HG03064 (cell line): ENCODE results near the gene CPS1.
A peak's percentile ranks its signal among the peaks of the same experiment; 100 is the strongest.

ENCODE experiments used
- ATAC-seq: cut with Tn5 transposase; IDR thresholded peaks from one replicate; pipeline ENCODE4 v1.9.1; 2021; ENCODE audit warnings: low read depth; ENCODE audit not compliant: unreplicated experiment

The CPS1 gene

GRCh38 chr2:210556329-210556980 is at the start of gene CPS1:
TSS of gene CPS1 (plus strand) at chr2:210556599. CDS start at chr2:210556734, 135 bp downstream.
- no peak for ATAC-seq

GRCh38 chr2:210515911-210516310 is 40.5 kb upstream of the CPS1 start:
- ATAC-seq: no peak

DNA sequence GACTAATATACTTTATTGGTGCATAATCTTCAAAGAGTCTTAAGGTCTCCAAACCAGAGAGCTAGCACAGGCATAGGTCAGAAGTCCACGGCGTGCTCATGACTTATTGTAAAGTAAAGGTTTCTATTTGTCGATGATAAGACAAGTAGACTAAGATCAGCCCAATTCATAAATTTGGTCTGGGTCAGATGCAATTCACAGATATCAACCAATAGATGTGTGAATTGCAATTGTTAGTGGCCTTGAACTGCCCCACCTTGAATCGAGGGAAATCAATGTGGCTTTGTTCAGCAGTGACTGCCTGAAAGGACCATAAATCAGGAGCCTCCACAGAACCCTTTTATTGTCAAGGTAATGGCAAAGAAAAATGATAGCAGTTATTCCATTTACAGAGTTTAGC is 39.1 kb upstream of the CPS1 start:
- ATAC-seq: no peak

DNA sequence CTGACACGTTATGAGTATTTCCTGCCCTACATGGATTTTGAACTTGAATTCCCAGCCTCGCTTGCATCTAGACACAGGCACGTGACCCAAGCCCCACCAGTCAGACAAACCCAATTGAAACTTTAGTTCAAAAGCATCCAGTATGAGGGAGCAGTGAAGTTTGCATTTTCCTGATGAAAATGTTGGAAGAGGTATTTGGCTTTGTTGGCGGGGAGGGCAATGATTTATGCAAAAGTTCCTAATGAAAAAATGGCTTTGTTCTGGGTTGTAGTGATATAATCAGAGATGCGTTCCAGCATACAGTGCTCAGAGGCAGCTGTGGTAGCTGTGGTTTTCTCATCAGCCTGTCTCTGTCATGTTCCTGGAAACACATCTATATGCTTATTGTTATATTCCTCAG is 36.8 kb upstream of the CPS1 start:
- no peak for ATAC-seq

DNA sequence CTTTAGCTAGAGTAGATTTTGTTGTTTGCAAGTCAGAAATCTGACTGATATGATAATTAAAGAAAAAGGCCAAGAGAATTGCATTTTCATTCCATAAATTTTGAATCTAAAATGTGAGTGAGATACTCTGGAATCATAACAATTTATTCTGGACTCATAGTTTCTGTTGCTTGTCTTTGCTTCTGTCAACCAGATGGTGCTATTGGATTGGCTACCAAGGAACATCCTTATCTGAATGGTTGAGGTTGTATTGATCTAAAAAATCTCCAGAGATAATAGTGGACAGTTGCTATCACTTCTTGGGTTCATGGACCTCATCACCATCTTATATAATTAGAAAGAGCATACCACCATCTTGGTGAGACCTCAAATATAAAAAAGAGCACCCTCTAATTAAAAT is 34.0 kb upstream of the CPS1 start:
- no peak for ATAC-seq

DNA sequence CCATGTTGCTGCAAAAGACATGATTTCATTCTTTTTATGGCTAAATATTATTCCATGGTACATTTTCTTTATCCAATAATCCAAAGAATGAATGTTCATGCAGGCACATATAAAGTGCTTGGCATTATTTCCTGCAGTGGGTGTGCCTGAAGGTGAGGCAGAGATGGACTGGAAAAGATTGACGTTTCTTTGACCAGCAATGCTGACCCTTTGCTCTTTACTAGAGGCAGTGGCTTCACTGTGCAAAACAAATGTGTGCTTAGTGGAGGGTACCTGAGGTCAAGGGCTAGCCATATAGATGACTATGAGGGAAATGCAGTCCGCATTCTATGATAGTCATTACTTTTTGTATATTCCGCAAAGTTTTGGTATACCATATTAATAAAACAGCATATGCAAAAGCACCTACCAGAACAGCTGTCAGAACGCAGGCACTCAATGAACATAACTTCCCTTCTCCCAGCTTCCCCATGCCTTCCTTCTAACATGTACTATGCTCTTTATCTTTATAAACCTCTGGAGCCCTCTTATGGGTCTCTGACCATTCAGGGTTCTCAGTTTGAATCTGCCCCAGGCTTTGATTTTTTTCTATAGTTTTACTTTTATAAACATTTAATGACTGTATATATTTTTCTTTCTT is 32.6 kb upstream of the CPS1 start:
- ATAC-seq: no peak

GRCh38 chr2:210524533-210524932 is 31.9 kb upstream of the CPS1 start:
- no peak for ATAC-seq

GRCh38 chr2:210527286-210527685 is 29.1 kb upstream of the CPS1 start:
- ATAC-seq: peak; percentile 69

GRCh38 chr2:210528716-210529115 is 27.7 kb upstream of the CPS1 start:
- no peak for ATAC-seq

- no peak for ATAC-seq
These were observed 25.3 kb upstream of the CPS1 start for GRCh38 chr2:210531050-210531449.

DNA sequence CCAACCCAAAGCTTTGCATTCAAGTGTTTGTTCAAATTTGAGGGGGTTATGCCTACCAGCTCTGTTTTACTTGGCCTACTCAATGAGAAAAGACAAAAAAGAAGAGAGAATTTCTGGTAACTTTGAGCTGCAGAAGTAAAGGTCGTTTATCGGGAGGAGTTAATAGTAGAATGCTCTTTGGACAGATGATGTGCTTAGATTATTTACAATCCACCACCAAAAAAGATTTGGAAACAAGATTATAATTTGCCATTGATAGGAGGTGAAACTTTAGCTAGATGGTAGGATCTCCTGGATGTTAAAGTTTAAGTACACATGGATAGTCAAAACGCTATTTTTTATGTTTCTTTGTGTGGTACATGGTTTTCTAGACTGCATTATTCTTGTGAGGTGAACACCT is 24.9 kb upstream of the CPS1 start:
- no peak for ATAC-seq

DNA sequence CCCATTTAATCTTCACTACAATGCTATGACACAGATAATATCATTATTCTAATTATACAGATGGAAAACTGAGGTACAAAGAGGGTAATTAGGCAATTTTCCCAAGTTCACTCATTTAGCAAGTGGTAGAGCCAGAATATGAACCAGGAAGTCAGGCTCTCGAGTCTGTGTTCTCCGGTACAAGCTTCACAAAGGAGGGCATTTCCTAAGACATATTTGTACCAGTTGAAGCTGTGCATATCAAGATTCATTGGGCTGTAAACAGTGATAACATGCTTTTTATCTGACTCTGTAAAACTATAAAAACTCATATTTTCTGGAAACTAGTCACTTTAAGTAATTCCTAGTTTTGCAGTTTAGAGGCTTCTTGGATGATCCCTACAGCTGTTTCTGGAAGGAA is 23.0 kb upstream of the CPS1 start:
- ATAC-seq: no peak

- no peak for ATAC-seq
These were observed 21.5 kb upstream of the CPS1 start for GRCh38 chr2:210534879-210535278.

DNA sequence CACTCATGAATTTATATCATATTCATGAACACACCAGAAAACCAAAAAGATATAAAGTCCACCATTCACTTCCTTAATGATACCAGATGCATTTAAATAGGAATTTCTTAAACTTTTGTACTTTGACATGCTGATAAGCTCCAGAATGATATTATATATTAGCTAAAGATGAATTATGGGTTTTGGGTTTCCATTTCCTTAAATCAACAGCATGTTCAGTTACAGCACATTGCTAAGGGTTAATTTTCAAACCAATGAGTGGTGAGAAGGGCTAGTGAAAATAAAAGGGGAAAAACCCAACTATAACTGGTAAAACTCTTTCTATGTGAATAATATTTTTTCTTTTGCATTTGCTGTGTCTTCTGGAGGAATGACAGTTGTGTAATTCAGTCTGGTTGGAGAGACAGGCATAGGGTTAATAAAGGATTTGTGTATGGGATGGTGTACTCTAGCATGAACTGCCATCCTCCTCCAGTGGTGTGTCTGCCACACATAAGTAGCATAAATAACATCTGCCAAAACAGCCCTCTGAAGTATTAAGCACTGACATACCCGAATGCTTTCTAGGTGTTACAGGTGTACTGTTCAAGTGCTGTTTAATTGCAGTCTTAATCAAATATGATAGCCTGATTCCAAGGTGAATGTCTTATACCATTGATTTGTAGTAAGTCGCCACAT is 19.3 kb upstream of the CPS1 start:
- peak; percentile 83 for ATAC-seq

- no peak for ATAC-seq
These were observed 17.4 kb upstream of the CPS1 start for GRCh38 chr2:210539035-210539434.

GRCh38 chr2:210539578-210540416 is 16.6 kb upstream of the CPS1 start:
- no peak for ATAC-seq

DNA sequence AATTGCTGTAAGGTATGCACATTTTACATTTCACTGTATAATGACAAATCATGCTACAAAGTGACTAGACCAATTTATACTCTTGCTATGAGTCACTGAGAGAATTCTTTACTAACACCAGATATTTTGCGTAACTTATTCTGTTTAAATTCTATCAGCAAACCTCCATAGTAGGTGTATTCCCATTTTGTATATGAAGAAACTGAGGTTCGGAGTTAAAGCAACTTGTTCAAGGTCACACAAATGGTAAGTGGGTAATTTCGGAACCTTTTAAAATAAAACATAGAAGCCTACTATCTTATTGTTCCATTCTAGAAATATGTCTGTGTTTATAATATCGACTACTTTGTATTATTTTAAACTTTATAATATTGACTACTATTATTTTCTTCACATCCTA is 15.9 kb upstream of the CPS1 start:
- no peak for ATAC-seq

DNA sequence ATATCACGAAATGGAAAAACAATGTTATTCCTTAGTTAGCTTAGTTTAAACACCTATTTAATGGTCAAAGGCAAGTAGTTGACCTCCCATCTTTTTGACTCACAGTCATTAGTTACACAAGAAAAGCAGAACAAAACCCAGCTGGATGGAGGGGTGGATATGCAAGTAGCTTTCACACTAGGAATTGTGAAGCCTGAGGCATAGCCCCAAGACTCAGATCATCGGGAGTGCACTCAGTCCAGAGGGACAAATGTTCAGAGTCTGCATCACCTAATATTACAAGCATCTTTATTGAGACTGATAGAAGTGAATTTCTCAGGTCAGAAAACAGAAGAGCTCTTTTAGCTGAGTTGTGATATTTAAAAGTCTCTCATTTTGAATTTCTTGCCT is 15.5 kb upstream of the CPS1 start:
- no peak for ATAC-seq

GRCh38 chr2:210541290-210541902 is 15.0 kb upstream of the CPS1 start:
- no peak for ATAC-seq

DNA sequence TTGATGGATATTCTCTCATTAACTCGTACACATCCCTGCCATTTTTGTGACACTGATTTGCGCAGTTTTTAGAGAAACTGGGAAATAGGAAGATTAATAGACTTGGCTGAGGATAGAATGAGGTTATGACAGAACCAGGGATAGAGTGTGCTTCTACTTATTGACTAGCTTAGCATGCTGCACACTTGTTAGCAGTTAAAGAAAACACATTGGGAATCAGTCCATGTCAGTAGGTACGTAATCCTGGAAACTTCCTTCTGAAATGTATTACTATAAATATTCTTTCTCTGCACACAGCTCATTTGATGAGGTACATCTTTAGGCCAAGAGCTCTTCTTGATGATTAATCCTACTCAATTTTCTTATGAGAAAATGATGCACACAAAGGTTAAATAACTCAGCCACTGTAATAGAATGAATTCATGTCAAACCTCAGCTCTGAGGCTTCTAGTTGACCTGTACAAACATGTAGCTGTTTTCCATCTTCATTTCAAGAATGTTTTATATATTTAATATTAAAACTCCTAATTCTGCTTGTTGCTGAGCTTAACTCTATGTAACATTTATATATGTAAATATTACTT is 12.3 kb upstream of the CPS1 start:
- no peak for ATAC-seq
